ENCODE data around the gene RTN4.

RTN4 gene

GRCh38 chr2:55063226-55063625 is 13.0 kb upstream of the RTN4 start:
- Histone ChIP-seq H3K4me1 (no peaks in the 10 kb centered on the region), H3K9me3 (no peaks in the 10 kb centered on the region), H3K27me3 (no peaks in the 10 kb centered on the region), H3K36me3 (no peaks in the 10 kb centered on the region), H3K27ac (no peak overlapping the region), H3K4me3 (no peak overlapping the region)
- TF ChIP-seq CTCF (IDR thresholded peaks at IDR 0.05): no peak
- no peak for DNase-seq
- intact Hi-C loops (cut with DNase I; ENCODE audit: low total_unique reads): no loop called here

- Histone ChIP-seq H3K36me3 (no peaks in the 10 kb centered on the region), H3K4me1 (no peaks in the 10 kb centered on the region), H3K4me3 (no peak overlapping the region), H3K9me3 (no peaks in the 10 kb centered on the region), H3K27ac (no peak overlapping the region), H3K27me3 (no peaks in the 10 kb centered on the region)
- TF ChIP-seq CTCF (IDR thresholded peaks at IDR 0.05): no peak
- intact Hi-C loops (cut with DNase I; ENCODE audit: low total_unique reads): no loop called here
- no peak for DNase-seq
Measured at GRCh38 chr2:55062754-55063153, 12.5 kb upstream of the RTN4 start.

- H3K4me1 ChIP-seq: no peaks in the 10 kb centered on the region
- H3K9me3 ChIP-seq: no peaks in the 10 kb centered on the region
- TF ChIP-seq CTCF (IDR thresholded peaks at IDR 0.05): no peak
- H3K27me3 ChIP-seq: no peaks in the 10 kb centered on the region
- intact Hi-C loops (cut with DNase I; ENCODE audit: low total_unique reads): no loop called here
- no peak for DNase-seq
- H3K27ac ChIP-seq: no peak overlapping the region
- H3K36me3 ChIP-seq: no peaks in the 10 kb centered on the region
- H3K4me3 ChIP-seq: no peak overlapping the region
Measured at GRCh38 chr2:55061523-55062344, 11.5 kb upstream of the RTN4 start.

GRCh38 chr2:55059793-55060192 is 9.5 kb upstream of the RTN4 start:
- Histone ChIP-seq H3K4me3 (no peak overlapping the region), H3K36me3 (no peaks in the 10 kb centered on the region), H3K27me3 (no peaks in the 10 kb centered on the region), H3K9me3 (no peaks in the 10 kb centered on the region), H3K4me1 (no peaks in the 10 kb centered on the region), H3K27ac (no peak overlapping the region)
- no peak for DNase-seq
- intact Hi-C loops (cut with DNase I; ENCODE audit: low total_unique reads): no loop called here
- no peak for TF ChIP-seq CTCF (IDR thresholded peaks at IDR 0.05)

- Histone ChIP-seq H3K4me1 (no peaks in the 10 kb centered on the region), H3K4me3 (no peak overlapping the region), H3K9me3 (no peaks in the 10 kb centered on the region), H3K27me3 (no peaks in the 10 kb centered on the region), H3K27ac (no peak overlapping the region), H3K36me3 (no peaks in the 10 kb centered on the region)
- TF ChIP-seq CTCF (IDR thresholded peaks at IDR 0.05): no peak
- no peak for DNase-seq
- intact Hi-C loops (cut with DNase I; ENCODE audit: low total_unique reads): no loop called here
Measured at GRCh38 chr2:55057474-55057873, 7.2 kb upstream of the RTN4 start.

Measured in tibial artery (tissue), 4 donors.